ENCODE measurements around the gene DYNC1H1.

DYNC1H1 gene

GRCh38 chr14:102095231-102095870 lies 131.0 kb downstream of the DYNC1H1 start:
- DNase-seq: no peak

GRCh38 chr14:102095871-102096568 lies 131.6 kb downstream of the DYNC1H1 start:
- no peak for DNase-seq

GRCh38 chr14:102096569-102097188 lies 132.3 kb downstream of the DYNC1H1 start:
- DNase-seq: peak; percentile 51

GRCh38 chr14:102097441-102098135 lies 133.2 kb downstream of the DYNC1H1 start:
- no peak for DNase-seq

GRCh38 chr14:102103062-102103695 lies 138.8 kb downstream of the DYNC1H1 start:
- DNase-seq: no peak

GRCh38 chr14:102105369-102105768 lies 141.0 kb downstream of the DYNC1H1 start:
- DNase-seq: no peak
